ENCODE data around the gene UBAC2. TPM values are rescaled to one million over a fixed set of nuclear protein-coding genes. Genes with fewer than 3 reads are reported as not detected.

Gene UBAC2
- total RNA-seq, 1 donor from 2014 or later, result 64.3 TPM

GRCh38 chr13:99315186-99315585 lies 114.5 kb downstream of the UBAC2 start:
- TF ChIP-seq, protein P1, sequence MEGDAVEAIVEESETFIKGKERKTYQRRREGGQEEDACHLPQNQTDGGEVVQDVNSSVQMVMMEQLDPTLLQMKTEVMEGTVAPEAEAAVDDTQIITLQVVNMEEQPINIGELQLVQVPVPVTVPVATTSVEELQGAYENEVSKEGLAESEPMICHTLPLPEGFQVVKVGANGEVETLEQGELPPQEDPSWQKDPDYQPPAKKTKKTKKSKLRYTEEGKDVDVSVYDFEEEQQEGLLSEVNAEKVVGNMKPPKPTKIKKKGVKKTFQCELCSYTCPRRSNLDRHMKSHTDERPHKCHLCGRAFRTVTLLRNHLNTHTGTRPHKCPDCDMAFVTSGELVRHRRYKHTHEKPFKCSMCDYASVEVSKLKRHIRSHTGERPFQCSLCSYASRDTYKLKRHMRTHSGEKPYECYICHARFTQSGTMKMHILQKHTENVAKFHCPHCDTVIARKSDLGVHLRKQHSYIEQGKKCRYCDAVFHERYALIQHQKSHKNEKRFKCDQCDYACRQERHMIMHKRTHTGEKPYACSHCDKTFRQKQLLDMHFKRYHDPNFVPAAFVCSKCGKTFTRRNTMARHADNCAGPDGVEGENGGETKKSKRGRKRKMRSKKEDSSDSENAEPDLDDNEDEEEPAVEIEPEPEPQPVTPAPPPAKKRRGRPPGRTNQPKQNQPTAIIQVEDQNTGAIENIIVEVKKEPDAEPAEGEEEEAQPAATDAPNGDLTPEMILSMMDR (IDR thresholded peaks at IDR 0.05; ENCODE audit: unreplicated experiment), result no peak
- Mint-ChIP-seq H3K9me3 (no peaks in the 10 kb centered on the region), H3K4me1 (peaks cover 7% of the 10 kb centered on the region), H3K27me3 (ENCODE audit: low read depth) (no peaks in the 10 kb centered on the region), H3K4me3 (no peak overlapping the region), H3K27ac (no peak overlapping the region), H3K36me3 (peaks cover 30% of the 10 kb centered on the region)
- no peak for DNase-seq (ENCODE audit: low spot score in 2 of 2, unreplicated experiment in 2 of 2)

GRCh38 chr13:99316224-99316623 lies 115.6 kb downstream of the UBAC2 start:
- DNase-seq (ENCODE audit: low spot score in 2 of 2, unreplicated experiment in 2 of 2), result no peak
- TF ChIP-seq, protein P1 (IDR thresholded peaks at IDR 0.05; ENCODE audit: unreplicated experiment), result no peak
- Mint-ChIP-seq H3K27ac (no peak overlapping the region), H3K27me3 (ENCODE audit: low read depth) (no peaks in the 10 kb centered on the region), H3K9me3 (no peaks in the 10 kb centered on the region), H3K4me3 (no peak overlapping the region), H3K4me1 (peaks cover 2% of the 10 kb centered on the region), H3K36me3 (peaks cover 30% of the 10 kb centered on the region)

DNA sequence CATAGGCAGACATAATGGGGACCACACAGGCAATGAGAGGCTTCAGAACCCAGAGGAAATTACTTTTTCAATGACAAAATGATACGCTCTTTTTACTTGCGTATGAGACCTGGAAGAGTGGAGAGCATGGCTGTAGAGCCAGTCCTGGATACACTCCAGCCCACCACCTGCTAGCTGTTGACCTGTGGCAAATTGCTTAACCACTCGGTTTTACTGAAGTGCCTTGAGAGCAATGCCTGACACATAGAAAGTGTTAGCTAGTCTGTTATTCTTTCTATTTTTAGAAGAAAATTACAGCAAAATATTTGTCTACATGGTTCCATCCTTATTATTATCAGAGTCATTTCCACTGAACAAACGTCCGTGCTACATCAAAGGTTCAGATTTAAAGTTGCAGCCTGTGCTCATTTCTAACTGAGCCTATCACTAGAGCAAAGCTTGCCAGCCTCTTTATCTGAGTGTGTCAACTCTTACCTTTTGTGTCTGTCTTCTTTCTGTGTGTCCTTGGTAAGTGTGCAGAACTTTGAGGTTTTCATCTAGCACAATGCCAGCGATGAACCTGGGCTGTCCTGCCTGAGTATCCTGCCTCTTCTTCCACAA lies 116.1 kb downstream of the UBAC2 start:
- DNase-seq (ENCODE audit: low spot score in 2 of 2, unreplicated experiment in 2 of 2), result no peak
- Mint-ChIP-seq H3K4me3 (no peak overlapping the region), H3K27ac (no peak overlapping the region), H3K27me3 (ENCODE audit: low read depth) (no peaks in the 10 kb centered on the region), H3K36me3 (peaks cover 30% of the 10 kb centered on the region), H3K9me3 (no peaks in the 10 kb centered on the region), H3K4me1 (peaks cover 4% of the 10 kb centered on the region)
- TF ChIP-seq, protein P1 (IDR thresholded peaks at IDR 0.05; ENCODE audit: unreplicated experiment), result no peak

DNA sequence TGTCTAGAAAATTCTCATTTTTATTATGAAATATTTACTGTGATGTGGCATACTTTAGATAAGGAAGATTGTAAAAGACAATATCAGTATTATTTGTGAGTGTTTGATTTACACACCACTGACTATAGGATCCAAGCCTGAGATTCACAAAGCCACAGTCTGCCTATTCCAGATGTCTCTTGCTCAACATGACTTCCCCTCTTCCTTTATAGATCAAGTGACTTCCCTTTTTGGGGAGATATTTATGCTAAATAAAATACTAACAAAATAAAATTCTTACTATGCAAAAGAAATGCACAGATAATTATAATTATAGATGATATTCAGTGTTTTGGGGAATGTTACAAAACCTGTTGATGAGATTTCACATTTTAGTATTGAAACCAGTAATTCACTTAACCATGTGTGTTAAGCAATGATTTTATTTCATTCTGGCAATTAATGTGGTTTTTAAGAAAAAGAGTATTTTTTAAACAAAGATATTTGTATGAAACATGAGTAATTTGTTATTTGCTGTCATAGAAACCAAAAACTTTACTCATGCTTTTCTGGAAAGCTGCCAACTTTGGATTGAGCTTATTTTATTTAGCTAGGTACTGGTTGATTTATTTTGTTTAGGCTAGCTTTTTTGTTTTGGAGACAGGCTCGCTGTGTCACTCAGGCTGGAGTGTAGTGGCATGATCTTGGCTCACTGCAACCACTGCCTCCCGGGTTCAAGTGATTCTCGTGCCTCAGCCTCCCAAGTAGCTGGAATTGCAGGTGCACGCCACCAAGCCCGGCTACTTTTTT lies 120.2 kb downstream of the UBAC2 start:
- Mint-ChIP-seq H3K36me3 (peaks cover 22% of the 10 kb centered on the region), H3K27ac (peak overlapping the region; percentile 56), H3K4me3 (no peak overlapping the region), H3K9me3 (no peaks in the 10 kb centered on the region), H3K4me1 (peaks cover 21% of the 10 kb centered on the region), H3K27me3 (ENCODE audit: low read depth) (no peaks in the 10 kb centered on the region)
- no peak for DNase-seq (ENCODE audit: low spot score in 2 of 2, unreplicated experiment in 2 of 2)
- TF ChIP-seq, protein P1 (IDR thresholded peaks at IDR 0.05; ENCODE audit: unreplicated experiment), result no peak

- Mint-ChIP-seq H3K9me3 (no peaks in the 10 kb centered on the region), H3K36me3 (peaks cover 16% of the 10 kb centered on the region), H3K27ac (no peak overlapping the region), H3K27me3 (ENCODE audit: low read depth) (no peaks in the 10 kb centered on the region), H3K4me3 (no peak overlapping the region), H3K4me1 (peaks cover 21% of the 10 kb centered on the region)
- TF ChIP-seq, protein P1 (IDR thresholded peaks at IDR 0.05; ENCODE audit: unreplicated experiment), result no peak
- DNase-seq (ENCODE audit: low spot score in 2 of 2, unreplicated experiment in 2 of 2), result no peak
Observed at GRCh38 chr13:99321709-99322108, 121.1 kb downstream of the UBAC2 start.
